Type B pancreatic cell (in vitro differentiated cells): ENCODE results near the gene KRT78. TPM values are rescaled to one million over a fixed set of nuclear protein-coding genes. Genes with fewer than 3 reads are reported as not detected.

Experiments used
- DNase-seq: peaks from one replicate; pipeline ENCODE4 v3.0.0; 2021; ENCODE audit warnings: mixed read lengths; ENCODE audit not compliant: unreplicated experiment; ENCODE audit errors: extremely low spot score
- H3K27ac Mint-ChIP-seq: 2 replicates; pipeline ENCODE4 v1.8.0; 2021; ENCODE audit warnings: mild to moderate bottlenecking, mixed read lengths
- H3K27me3 Mint-ChIP-seq: 2 replicates; pipeline ENCODE4 v1.8.0; 2021; ENCODE audit warnings: mixed read lengths
- H3K36me3 Mint-ChIP-seq: 2 replicates; pipeline ENCODE4 v1.8.0; 2021; ENCODE audit warnings: mixed read lengths
- H3K4me1 Mint-ChIP-seq: one replicate; pipeline ENCODE4 v1.8.0; 2021; ENCODE audit warnings: mixed read lengths; ENCODE audit not compliant: unreplicated experiment
- H3K4me3 Mint-ChIP-seq: 2 replicates; pipeline ENCODE4 v1.8.0; 2021; ENCODE audit warnings: mild to moderate bottlenecking, mixed read lengths
- H3K9me3 Mint-ChIP-seq: 2 replicates; pipeline ENCODE4 v1.8.0; 2021; ENCODE audit warnings: mixed read lengths
- total RNA-seq: library from RNA; stranded (reverse); gene quantifications from 2 replicates; pipeline ENCODE4 v1.2.1, GENCODE V29; 2021; ENCODE audit warnings: low replicate concordance
- TF ChIP-seq, protein P1 (sequence below): fragments of 200-600 bp; sonication (generic); conservative IDR thresholded peaks from 2 replicates; pipeline ENCODE4 v1.5.0; 2021; ENCODE audit warnings: antibody characterized with exemption, mild to moderate bottlenecking

The KRT78 gene
- total RNA-seq, 1 donor from 2014 or later = 14.7 TPM

DNA sequence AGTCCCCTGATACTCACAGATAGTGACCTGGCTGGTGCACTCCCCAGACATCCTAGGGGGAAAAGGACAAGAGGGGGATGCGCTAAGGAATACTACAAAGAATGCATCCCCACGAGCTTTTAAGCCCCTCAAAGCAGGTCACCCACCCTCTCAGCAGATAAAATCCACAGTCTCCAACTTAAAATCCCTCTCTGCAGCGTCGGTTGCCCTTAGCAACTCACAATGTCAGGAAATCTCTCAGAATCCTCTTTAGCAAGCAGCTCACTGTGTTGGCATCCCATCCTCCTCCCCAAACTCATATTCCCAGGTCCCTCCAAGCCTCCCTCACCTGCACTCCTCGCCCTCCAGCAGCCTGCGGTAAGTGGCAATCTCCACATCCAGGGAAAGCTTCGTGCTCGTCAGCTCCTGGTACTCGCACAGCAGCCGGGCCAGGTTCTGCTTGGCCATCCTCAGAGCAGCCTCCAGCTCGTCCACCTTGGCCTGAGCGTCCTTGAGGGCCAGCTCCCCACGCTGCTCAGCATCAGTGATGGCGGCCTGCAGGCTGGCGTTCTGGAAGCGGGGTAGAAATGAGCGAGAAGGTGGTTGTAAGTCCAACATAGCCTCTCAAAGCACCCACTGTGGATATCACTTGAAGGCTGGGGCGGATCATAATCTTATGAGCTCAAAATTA lies 9.2 kb downstream of the KRT78 start:
- Mint-ChIP-seq H3K27ac (no peak overlapping the region), H3K4me1 (no peaks in the 10 kb centered on the region), H3K4me3 (no peak overlapping the region), H3K27me3 (peaks cover 41% of the 10 kb centered on the region), H3K36me3 (no peaks in the 10 kb centered on the region), H3K9me3 (no peaks in the 10 kb centered on the region)
- no peak for DNase-seq
- TF ChIP-seq, protein P1, sequence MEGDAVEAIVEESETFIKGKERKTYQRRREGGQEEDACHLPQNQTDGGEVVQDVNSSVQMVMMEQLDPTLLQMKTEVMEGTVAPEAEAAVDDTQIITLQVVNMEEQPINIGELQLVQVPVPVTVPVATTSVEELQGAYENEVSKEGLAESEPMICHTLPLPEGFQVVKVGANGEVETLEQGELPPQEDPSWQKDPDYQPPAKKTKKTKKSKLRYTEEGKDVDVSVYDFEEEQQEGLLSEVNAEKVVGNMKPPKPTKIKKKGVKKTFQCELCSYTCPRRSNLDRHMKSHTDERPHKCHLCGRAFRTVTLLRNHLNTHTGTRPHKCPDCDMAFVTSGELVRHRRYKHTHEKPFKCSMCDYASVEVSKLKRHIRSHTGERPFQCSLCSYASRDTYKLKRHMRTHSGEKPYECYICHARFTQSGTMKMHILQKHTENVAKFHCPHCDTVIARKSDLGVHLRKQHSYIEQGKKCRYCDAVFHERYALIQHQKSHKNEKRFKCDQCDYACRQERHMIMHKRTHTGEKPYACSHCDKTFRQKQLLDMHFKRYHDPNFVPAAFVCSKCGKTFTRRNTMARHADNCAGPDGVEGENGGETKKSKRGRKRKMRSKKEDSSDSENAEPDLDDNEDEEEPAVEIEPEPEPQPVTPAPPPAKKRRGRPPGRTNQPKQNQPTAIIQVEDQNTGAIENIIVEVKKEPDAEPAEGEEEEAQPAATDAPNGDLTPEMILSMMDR = no peak

DNA sequence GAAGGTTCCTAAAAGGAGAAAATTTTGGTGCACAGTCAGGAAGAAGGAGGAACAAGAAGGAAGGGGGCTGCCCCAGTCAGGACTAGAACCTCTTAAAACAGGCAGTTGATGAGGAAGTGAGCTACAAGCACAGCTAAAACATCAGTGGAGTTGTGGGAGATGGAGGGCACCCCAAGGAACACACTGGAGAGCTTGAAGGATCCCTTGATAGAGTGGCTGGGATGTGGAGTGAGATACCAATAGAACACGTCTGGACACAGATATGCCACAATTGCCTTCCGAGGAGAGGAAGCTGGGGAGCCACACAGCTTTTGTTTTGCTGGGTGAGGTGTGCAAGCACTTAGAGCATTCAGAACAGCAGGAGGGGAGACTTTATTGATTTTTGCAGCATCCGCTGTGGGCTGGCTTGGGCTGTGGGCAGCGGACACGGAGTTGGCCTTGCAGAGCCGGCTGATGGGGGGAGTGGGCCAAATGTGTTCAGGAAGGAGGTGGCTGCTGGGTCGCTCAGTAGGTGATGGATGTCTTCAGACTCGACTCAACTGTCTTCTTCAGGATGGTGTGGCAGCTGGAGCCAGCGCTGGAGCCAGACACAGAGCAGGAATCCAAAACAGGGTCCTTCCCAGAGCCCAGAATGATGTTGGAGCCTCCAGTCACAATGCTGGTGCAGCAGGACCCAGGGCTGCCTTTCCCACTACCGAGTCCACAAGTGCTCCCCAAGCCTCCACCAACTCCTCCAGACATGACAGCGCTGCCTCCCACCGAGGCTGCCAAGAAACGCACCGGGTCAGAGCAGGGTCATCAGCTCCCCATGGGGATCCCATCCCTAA lies 10.0 kb downstream of the KRT78 start:
- no peak overlapping the region for H3K27ac Mint-ChIP-seq
- TF ChIP-seq, protein P1 = no peak
- no peak for DNase-seq
- H3K4me3 Mint-ChIP-seq = no peak overlapping the region
- peaks cover 41% of the 10 kb centered on the region for H3K27me3 Mint-ChIP-seq
- no peaks in the 10 kb centered on the region for H3K36me3 Mint-ChIP-seq
- H3K9me3 Mint-ChIP-seq = no peaks in the 10 kb centered on the region
- H3K4me1 Mint-ChIP-seq = no peaks in the 10 kb centered on the region

DNA sequence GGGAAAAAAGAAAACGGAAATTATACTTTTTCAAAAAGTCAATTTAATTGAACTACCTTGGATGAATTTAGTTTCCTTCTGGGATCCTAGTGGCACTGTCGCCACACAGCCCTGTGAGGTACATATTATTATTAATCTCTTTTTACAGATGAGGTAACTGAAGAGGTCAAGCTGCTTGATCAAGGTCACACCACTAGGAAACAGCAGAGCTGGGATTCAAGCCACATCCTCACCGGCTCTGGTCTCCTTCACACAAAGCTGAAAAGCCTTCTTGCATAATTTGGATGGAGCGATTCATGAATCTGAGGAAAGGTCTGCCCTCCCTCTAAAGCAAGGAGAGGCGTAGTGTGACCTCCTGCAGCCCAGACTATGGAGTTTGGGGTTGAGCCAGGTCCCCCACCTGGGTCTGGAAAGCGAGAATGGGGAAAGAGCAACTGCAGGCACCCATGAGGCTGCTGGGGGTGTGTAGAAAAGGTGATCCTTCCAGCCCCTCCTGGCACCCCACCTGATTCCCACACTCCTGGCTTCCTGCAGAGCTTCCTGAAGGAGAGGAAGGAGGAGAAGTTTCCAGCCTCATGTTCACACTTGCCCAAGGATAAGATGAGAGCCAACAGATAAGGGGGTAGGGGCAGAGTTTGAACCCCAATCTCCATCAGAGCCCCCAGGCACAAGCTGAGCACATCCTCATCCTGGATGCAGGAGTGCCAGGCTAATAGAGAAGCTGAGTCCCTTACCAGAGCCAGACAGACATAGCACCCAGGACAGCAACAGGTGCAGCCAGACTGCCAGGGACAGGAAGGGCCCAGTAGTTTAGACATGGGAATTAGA lies 10.8 kb downstream of the KRT78 start:
- no peak for DNase-seq
- H3K4me1 Mint-ChIP-seq = no peaks in the 10 kb centered on the region
- H3K27ac Mint-ChIP-seq = no peak overlapping the region
- H3K36me3 Mint-ChIP-seq = no peaks in the 10 kb centered on the region
- H3K9me3 Mint-ChIP-seq = no peaks in the 10 kb centered on the region
- TF ChIP-seq, protein P1 = no peak
- H3K27me3 Mint-ChIP-seq = peaks cover 41% of the 10 kb centered on the region
- H3K4me3 Mint-ChIP-seq = no peak overlapping the region

DNA sequence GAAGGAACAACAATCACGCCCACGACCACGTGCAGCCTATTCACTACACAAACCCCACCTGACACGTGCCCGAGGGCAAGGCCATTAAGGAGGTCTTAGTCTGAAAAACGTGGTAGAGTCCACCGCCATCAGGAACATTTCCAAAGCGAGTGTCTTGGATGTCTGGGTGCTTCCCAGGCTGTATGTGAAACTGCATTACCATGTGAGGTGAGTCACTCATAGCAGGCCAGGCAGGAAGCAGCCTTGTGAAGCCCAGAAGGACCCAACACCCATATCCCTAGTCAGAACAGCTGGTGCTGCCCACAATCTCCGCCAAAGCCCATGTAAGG lies 11.4 kb downstream of the KRT78 start:
- H3K9me3 Mint-ChIP-seq = no peaks in the 10 kb centered on the region
- H3K4me1 Mint-ChIP-seq = no peaks in the 10 kb centered on the region
- TF ChIP-seq, protein P1 = no peak
- H3K27me3 Mint-ChIP-seq = peaks cover 41% of the 10 kb centered on the region
- H3K36me3 Mint-ChIP-seq = no peaks in the 10 kb centered on the region
- H3K4me3 Mint-ChIP-seq = no peak overlapping the region
- no peak for DNase-seq
- peak overlapping the region; percentile 80 for H3K27ac Mint-ChIP-seq

DNA sequence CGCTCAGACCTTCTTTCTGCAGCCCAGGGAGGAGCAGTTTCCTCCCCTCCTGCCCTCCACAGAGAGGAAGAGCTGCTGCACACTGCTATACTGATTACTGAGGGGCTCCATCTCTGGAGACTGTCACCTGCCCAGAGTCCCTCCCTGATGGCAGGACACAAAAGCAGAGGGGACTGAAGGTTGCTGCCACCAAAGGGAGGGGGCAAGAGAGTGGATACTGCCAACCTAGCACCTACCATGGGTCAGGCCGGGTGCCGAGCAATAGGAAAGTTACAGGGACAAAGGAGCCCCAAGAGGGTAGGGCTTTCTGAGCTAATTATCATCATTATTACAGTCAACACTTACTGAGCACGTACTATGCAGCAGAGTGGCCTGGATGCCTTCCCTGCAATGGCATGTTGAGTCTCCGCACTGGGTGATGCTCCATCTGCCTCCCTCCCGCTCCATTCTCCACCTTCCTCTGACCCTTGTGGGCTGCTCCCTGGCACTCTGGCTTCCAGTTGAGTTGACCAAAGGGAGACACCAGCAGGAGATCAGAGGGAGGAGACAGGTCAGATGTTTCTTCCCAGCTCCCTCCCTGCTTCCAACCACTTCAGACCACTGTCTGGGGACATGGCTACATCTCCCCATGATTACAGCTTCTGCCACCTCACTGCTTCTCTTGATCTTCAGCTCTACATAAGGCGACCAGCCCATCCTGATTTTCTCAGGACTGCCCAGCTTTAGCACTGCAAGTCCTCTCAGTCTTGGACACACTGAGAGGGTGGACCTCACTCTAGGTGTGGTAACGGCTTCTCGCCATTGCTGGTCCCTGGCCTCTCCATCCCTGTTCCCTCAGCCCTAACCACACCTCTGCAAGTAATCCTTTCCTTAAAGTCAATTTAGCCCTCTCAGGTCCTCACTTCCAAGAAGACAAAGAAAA lies 12.0 kb downstream of the KRT78 start:
- peak overlapping the region; percentile 80 for H3K27ac Mint-ChIP-seq
- no peak overlapping the region for H3K4me3 Mint-ChIP-seq
- no peaks in the 10 kb centered on the region for H3K36me3 Mint-ChIP-seq
- TF ChIP-seq, protein P1 = no peak
- no peak for DNase-seq
- H3K9me3 Mint-ChIP-seq = no peaks in the 10 kb centered on the region
- H3K4me1 Mint-ChIP-seq = no peaks in the 10 kb centered on the region
- peaks cover 41% of the 10 kb centered on the region for H3K27me3 Mint-ChIP-seq
